Cardiac septum (tissue), 1 donor: Measurements from ENCODE around the gene FAHD2A. TPM values are rescaled to one million over a fixed set of nuclear protein-coding genes. Genes with fewer than 3 reads are reported as not detected.
"Not testable (repeated sequence)": the region's sequence is repeated elsewhere in the genome, so short reads cannot be mapped to it uniquely, and the experiment has no call there.

Experiments used
- DNase-seq: peaks from one replicate; pipeline ENCODE4 v3.0.0-alpha.2; 2020; ENCODE audit warnings: low spot score
- intact Hi-C: fragments of 100-400 bp; cut with DNase I; formaldehyde crosslinking; loops from one replicate; pipeline ENCODE4 v1.14.0; 2022
- total RNA-seq: library from RNA; stranded (reverse); fragmentation: NEBNext Ultra II Directional; extraction: Animal tissue kit (Norgen Biotek cat#: 25700); gene quantifications from one replicate; pipeline ENCODE4 v1.2.1, GENCODE V29; 2021
- donor health status: DM: no; HTN: no; CAD: no.

Gene FAHD2A
- total RNA-seq, 1 donor from 2014 or later, result 28.8 TPM

DNA sequence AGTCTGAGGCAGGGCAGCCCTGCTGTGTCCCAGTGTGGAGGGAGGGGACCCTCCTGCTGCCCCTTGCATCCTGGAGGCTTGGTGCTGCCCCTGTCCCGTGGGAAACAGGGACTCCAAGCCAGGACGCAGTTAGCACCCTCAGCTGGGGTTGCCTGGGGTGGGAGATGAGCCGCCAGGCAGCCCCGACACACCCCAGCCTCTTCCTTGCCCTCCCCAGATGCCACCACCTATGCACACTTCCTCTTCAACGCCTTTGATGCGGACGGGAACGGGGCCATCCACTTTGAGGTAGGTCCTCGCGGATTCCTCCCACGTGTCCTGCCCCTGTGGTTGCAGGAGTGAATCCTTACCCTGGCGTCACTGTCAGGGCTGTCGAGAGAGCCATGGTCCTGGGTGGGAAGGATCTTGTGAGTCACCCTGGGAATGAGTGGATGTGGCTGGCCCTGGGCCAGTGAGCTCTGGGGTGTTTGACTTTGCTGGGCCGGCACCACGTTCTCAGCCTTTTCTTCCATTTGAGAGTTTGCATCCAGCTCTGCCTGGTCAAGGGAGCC lies 27.5 kb upstream of the FAHD2A start:
- intact Hi-C loops, result no loop called here
- DNase-seq, result peak; percentile 69

DNA sequence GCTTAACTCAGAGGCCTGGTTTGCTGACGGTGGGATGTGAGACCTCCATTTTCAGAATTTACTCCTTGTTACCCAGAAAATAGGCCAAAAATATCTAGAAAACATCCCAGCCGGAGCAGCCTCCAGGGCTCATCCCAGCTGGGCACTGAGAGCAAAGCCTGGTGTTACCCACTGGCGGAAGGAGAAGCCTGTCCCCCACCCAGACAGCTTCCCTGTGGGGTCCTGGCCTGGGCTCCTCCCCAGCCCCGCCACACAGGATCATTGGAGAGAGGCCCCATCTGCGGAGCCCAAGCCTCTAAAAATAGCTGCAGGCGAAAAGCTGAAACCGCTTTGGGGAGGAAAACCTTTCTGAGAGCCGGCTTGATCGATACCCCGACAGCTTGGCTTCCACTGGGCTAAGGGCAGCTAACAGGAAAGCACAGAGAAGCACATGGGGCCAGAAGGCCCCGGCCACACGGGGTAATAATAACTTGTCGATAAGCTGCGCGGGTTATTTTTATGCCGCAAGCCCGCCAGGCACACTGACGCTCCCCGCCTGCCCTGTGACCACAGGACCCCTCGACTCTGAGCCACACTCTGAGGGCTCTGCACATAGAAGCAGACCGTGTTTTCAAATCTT lies 26.9 kb upstream of the FAHD2A start:
- no peak for DNase-seq
- intact Hi-C loops, result no loop called here

DNA sequence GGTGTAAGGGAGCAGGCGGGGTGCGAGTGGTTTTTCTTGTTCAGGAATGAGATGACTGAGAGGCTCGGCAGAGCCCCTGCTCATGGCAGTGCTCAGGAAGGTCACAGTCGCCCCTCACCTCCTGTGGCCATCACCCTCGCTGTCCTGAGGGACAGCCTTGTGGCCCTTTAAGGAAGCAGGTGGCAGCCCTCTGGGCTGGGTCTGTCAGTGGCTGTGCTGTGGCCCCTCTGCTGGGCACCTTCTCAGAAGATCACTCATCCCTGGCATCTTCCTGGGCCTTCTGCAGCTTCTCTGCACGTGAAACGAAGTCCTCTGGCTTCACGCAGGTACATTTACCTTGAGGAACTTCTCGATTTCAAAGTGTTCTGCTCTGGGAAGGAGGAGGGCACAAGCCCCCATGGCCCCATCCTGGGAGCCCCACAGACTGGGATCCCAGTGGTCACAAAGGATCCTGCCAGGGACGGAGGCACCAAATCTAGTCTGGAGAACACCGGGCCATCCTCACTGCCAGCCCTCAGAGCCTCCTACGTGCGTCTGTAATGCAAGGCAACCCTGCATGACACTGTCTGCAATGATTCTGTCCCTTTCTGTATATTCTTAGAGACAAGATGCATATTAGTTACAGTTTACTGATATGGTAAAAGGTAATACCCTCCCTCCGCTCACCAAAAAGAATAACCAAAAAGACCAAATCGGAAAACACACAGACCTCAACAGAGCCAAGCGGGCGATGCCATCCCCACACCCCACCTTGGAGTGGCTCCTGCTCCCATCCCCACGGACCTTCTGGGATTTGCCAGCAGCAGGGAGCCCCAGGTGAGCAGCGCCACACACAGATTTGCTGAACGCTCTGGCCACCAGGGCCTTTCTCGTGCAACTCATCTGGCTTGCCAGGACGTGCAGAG lies 25.9 kb upstream of the FAHD2A start:
- DNase-seq, result no peak
- intact Hi-C loops, result no loop called here

DNA sequence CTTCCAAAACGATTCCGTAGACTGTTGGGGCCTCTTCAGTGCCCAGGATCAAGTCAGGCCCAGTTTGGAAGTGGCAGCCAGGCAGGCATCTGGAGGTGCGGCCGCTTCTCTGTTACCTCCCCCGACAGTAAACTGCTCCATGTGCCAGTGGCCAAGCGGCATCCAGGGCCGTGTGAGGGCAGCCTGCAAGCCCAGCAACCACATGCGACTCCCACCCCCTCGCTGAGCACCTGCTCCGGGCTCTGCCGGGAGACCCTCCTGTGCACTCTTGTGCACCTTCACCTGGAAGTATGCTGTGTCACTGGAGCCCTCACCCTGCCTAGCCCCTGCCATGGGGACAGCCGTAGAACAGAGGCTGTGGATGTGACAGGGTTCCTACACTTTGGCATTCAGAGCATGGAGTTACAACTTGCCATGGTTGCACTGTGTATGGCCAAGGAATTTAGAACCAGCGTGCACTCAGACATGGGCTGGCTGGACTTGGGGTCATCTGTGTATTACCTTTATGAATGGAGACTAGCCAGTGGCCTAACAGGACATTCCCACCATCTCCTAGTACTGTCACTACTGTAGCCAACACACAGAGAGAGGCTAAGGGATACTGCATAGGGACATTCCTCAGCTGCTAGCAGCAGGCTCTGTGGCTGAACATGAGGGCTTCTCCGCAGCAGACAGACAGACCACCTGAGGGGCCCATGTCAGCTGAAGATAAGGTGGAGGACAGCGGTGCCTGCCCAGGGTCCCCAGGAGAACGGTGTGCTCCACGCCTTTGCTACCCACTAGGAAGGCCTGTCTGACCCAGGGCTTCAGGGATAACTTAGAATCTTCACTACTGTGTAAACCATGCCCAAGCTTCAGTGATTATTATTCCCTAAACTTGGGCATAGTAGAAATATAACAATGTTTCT lies 25.0 kb upstream of the FAHD2A start:
- DNase-seq, result no peak
- intact Hi-C loops, result no loop called here

DNA sequence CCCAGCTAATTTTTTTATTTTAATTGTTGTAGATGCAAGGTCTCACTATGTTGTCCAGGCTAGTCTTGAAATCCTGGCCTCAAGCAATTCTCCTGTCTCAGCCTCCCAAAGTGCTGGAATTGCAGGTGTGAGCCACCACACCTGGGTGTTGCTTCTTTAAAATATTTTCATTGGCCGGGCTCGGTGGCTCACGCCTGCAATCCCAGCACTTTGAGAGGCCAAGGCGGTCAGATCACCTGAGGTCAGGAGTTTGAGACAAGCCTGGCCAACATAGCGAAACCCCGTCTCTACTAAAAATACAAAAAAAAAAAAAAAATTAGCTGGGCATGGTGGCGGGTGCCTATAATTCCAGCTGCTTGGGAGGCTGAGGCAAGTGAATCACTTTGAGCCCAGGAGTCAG lies 24.2 kb upstream of the FAHD2A start:
- DNase-seq, intact Hi-C loops: not testable (repeated sequence)

DNA sequence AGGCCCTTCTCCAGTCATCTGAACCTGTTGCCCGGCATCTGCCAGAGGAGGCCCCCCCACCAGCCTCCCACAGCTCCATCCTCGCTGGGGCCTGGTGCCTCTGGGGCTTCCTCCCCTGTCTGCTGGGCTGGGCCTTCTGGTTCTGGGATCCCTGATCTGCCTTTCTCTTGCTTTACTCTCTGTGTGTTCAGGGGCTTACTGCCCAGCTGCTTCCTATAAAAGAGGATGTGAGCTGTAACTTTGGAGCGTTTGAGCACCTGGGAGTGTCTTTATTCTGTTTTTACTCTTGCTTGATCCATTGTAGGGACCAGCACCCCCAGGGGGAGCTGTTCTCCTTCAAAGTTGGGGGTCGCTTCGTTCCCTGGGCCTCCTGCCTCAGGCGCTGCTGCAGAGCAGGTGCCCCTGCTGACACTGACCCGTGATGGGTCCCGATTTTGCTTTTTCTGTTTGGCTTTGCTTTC lies 23.1 kb upstream of the FAHD2A start:
- intact Hi-C loops, result no loop called here
- no peak for DNase-seq

DNA sequence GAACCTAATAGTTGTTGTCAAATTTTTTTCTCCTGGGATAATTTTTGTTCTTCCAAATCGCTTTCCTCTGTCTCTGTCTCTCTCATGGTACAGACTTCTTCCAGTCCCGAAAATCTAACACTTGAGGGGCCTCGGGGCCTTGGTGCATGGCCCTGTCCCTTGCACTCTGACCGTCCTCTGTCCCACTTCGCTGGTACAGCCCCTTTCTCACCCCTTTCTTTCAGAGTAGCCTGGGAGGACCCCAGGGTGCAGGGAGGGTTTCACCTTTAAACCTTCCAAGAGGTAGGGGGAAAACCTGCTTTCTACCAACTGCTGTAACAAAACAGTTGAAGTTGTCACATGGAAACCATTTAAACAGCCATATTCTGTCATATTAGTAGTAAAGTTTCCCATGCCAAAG lies 22.2 kb upstream of the FAHD2A start:
- DNase-seq, result no peak
- intact Hi-C loops, result no loop called here

DNA sequence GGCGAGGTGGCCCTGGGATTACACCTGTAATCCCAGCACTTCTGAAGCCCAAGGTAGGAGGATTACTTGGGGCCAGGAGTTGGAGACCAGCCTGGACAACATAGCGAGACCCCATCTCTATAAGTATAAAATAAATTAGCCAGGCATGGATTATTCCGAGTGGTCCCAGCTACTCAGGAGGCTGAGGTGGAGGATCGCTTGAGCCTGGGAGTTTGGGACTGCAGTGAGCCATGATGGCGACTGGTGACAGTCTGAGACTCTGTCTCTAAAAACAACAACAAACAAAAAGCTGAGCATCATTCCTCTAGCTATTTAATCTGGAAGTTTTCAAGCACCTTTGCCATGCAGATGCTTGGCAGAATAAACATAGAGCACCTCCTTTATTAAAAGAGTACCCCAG lies 21.8 kb upstream of the FAHD2A start:
- DNase-seq, result no peak
- intact Hi-C loops, result no loop called here

DNA sequence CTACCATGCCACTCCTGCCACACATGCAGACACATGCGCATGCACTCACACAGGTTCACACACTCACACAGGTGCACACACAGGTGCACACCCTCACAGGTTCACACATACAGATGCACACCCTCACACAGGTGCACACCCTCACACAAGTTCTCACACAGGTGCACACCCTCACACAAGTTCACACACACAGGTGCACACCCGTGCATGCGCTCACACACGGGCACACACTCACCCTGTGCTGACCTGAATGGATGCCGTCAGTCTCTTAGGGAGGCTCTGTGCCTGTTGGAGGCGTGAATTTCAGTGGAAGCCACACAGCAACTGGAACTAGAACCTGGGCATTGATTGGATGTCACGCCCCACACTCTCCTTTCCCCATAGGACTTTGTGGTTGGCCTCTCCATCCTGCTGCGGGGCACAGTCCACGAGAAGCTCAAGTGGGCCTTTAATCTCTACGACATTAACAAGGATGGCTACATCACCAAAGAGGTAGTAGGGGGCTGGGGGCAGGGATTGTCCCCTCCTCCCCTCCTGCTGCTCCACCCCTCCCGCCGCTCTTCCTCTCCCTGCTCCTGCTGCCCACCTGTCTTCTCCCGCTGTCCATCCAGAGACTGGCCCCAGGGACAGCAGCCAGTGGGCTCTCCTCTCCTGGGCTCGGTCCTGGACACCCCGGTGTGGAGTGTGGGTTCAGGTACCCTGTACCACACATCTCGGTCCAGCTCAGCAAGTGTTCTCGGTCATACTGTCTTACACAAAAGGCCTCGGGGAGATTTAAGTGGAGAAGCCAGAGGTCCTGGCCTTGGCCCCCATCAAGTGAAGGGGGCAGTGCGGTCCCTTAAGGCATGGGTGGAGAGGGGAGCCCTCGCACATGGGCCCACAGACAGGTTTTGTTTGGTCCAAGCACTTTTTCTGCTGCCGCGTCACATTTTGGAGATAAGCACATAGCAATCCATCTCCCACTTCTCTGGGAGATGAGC lies 21.0 kb upstream of the FAHD2A start:
- peak; percentile 67 for DNase-seq
- intact Hi-C loops, result no loop called here

DNA sequence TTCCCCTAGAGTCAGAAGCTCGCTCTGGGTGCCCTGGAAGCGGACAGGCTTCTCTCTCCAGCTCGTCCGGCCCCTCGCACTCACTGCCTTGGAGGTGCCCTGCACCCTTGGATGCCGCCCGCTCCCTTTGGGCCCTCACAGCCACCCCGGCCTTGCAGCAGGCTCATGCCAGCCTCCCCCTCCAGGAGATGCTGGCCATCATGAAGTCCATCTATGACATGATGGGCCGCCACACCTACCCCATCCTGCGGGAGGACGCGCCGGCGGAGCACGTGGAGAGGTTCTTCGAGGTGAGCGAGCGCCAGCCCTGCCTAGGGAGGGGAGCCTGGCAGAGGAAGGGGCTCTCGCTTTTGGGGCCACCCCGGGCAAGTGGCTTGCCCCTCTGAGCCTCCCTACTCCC lies 20.3 kb upstream of the FAHD2A start:
- DNase-seq, result peak; percentile 75
- intact Hi-C loops, result no loop called here

DNA sequence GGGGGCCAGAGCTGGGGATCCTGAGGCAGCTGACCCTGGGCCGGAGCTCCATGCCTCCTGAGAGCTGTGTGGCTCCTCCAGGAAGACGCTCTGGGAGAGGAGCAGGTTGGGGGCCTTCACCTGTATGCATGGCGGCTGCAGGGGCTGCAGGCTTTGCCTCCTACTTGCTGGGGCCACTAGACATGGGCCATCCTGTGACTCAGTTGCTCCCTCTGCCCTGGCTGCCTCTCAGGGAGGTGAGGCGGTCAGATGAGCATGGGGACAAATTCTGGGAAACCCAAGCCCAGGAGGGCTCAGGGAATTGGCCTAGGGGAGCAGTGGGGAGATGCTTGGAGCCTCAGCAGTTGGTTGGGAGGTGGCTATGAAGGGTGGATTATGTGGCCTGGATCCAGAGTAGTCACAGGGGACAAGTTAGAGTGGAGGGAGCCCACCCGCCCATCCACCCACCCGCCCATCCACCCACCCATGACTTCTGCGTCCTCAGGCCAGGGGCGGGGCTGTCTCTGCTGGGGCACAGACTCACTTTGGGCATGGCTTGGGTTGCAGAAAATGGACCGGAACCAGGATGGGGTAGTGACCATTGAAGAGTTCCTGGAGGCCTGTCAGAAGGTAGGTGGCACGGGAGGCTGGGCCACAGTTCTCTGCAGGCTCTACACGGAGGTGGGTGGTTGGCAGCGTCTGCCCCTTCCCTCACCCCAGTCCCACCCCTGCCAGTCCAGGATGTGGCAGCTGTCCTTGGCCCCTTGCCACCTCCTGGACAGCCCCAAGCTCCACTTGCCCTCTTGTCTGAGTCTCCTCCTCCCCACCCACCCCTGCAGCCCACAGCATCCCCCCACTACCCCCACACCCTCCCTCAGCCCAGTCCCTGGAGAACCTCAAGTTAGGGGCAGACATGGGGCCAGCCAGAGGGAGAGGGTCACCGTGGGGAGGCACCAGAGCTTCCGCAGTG lies 19.5 kb upstream of the FAHD2A start:
- intact Hi-C loops, result no loop called here

DNA sequence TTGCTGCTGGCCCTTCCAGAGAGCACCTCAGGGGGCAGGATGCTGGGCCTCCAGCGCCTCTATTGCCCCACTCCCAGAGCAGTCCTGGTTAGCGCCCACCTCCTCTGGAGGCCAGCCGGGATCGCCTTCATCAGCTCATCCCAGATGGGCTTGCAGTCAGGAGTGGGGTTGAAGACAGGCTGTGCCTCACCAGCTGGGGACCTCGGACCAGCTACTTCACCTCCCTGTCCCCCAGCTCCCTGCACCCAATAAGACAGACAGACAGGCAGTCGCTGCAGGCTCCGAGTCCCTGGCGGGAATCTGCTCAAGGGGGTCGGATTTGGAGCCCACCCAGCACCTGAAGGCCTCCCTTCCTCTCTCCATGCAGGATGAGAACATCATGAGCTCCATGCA lies 18.9 kb upstream of the FAHD2A start:
- peak; percentile 67 for DNase-seq
- intact Hi-C loops, result no loop called here

More for the DNA sequence above, 19.5 kb upstream of the FAHD2A start:
- DNase-seq, result peak; percentile 73

DNA sequence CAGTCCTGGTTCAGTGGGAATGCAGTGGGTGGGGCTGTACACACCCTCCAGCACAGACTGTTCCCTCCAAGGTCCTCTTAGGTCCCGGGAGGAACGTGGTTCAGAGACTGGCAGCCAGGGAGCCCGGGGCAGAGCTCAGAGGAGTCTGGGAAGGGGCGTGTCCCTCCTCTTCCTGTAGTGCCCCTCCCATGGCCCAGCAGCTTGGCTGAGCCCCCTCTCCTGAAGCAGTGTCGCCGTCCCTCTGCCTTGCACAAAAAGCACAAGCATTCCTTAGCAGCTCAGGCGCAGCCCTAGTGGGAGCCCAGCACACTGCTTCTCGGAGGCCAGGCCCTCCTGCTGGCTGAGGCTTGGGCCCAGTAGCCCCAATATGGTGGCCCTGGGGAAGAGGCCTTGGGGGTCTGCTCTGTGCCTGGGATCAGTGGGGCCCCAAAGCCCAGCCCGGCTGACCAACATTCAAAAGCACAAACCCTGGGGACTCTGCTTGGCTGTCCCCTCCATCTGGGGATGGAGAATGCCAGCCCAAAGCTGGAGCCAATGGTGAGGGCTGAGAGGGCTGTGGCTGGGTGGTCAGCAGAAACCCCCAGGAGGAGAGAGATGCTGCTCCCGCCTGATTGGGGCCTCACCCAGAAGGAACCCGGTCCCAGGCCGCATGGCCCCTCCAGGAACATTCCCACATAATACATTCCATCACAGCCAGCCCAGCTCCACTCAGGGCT lies 17.5 kb upstream of the FAHD2A start:
- intact Hi-C loops, result no loop called here
- DNase-seq, result peak; percentile 74

DNA sequence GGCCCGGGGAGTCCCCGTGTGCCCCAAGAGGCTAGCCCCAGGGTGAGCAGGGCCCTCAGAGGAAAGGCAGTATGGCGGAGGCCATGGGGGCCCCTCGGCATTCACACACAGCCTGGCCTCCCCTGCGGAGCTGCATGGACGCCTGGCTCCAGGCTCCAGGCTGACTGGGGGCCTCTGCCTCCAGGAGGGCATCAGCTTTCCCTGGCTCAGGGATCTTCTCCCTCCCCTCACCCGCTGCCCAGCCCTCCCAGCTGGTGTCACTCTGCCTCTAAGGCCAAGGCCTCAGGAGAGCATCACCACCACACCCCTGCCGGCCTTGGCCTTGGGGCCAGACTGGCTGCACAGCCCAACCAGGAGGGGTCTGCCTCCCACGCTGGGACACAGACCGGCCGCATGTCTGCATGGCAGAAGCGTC lies 16.9 kb upstream of the FAHD2A start:
- intact Hi-C loops, result no loop called here
- DNase-seq, result peak; percentile 70

DNA sequence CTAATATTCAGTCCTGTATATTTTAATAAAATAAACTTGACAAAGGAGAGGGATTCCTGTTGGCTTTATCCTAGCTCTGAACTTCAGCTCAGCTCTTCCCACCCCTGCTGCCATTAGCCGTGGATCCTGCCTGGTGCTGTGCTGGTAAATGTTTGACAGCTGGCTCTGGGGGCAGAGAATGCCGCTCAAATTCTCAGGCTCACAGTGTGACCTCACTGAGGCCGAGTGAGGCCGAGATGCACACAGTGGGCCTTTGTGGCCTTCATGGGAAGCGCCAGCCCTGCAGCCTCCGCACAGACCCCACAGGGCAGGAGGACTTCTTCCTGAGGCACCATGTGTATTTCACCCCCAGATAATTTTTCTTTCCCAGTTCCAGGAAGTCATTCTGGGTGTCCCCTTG lies 16.5 kb upstream of the FAHD2A start:
- intact Hi-C loops, result no loop called here
- peak; percentile 71 for DNase-seq

DNA sequence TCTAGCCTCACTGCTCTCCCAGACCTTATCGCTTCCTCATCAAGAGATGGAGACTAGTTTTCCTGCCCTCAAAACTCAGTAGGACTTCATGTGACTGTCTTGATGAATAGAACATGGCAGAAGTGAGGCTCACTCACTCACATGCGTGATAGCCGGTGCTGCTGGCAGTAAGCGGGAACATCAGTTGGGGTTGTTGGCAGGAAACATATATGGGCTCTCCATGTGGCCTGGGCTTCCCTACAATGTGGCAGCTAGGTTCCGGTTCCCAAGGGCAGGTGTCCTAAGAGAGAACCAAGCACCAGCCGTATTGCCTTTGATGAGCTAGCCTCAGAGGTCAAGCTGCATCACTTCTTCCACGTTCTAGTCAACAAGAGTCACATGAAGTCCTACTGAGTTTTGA lies 15.2 kb upstream of the FAHD2A start:
- intact Hi-C loops, result no loop called here

More for the DNA sequence above, 15.2 kb upstream of the FAHD2A start:
- no peak for DNase-seq
